ENCODE data around the gene CCER1.

Gene CCER1

DNA sequence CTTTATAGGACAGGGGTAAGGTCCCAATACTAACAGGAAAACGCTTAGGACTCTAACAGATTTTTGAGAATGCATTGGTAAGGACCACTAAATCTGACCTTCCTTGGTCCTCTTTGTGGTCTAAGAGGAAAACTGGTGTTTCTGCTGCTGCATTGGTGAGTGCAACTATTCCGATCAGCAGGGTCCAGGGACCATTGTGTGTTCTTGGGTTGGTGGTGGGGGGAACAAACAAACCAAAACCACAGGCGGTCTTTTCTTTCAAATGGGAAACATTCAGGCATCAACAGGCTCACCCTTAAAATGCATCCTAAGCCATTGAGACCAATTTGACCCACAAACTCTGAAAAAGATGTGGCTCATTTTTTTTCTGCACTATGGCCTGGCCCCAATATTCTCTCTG is 29.1 kb upstream of the CCER1 start:
- Histone ChIP-seq H2BK5ac (ENCODE audit: low read depth, low read length, poor library complexity) (no peak overlapping the region), H3K9me3 (ENCODE audit: insufficient read depth, low read depth, low read length) (peaks cover 2% of the 10 kb centered on the region), H2AK5ac (ENCODE audit: low read length) (no peak overlapping the region), H3K4me2 (ENCODE audit: low read length) (no peak overlapping the region), H3K14ac (ENCODE audit: low read length) (no peak overlapping the region), H3K4me3 (ENCODE audit: low read depth, low read length) (no peak overlapping the region), H4K8ac (ENCODE audit: low read depth, low read length) (no peak overlapping the region), H4K91ac (ENCODE audit: low read depth, low read length) (no peak overlapping the region), H3K4ac (ENCODE audit: low read depth, low read length) (no peak overlapping the region), H3K18ac (ENCODE audit: low read length) (no peak overlapping the region), H2BK120ac (ENCODE audit: insufficient read depth, low read length, poor library complexity) (no peak overlapping the region), H3K27me3 (ENCODE audit: insufficient read depth, low read length) (no peaks in the 10 kb centered on the region), H3K9ac (ENCODE audit: low read length) (no peak overlapping the region), H3K4me1 (ENCODE audit: control insufficient read depth in 1 of 2, insufficient read depth in 2 of 2, low read length in 2 of 2) (peaks cover 0 to under 1% of the 10 kb centered on the region in 2 experiments), H3K36me3 (ENCODE audit: control insufficient read depth in 1 of 2, insufficient read depth in 2 of 2, low read length in 2 of 2) (peaks cover 0 to 2% of the 10 kb centered on the region in 2 experiments), H4K12ac (ENCODE audit: low read depth, low read length) (no peak overlapping the region), H3K27ac (ENCODE audit: low read depth, low read length) (no peak overlapping the region), H3K23ac (ENCODE audit: low read length) (no peak overlapping the region), H3K79me2 (ENCODE audit: control insufficient read depth, insufficient read depth, low read length, poor library complexity) (no peaks in the 10 kb centered on the region), H2AFZ (ENCODE audit: insufficient read depth, low read length, poor library complexity) (no peak overlapping the region), H3K79me1 (ENCODE audit: low read length) (peaks cover 2% of the 10 kb centered on the region), H2BK12ac (ENCODE audit: low read length) (no peak overlapping the region)
- DNase-seq = no peak
- no CpG with 5 or more reads among the region's 3 CpGs for WGBS (ENCODE audit: extremely low coverage, insufficient coverage, insufficient read length)

DNA sequence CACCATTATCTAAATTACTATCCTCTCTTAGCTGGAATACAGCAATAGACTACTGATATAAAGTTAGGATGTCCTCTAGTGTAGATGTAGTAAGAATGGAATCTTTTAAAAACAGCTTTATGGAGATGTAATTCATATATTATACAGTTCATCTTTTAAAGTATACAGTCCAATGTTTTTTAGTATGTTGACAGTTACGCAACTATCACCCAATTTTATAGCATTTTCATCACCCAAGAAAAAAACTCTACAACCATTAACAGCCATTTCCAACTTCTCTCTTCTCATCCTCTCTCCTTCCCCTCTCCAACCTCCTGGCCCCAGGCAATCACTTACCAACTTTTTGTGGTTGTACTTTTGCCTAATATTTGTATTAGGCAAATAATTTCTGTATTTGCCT is 27.2 kb upstream of the CCER1 start:
- Histone ChIP-seq H4K12ac (ENCODE audit: low read depth, low read length) (no peak overlapping the region), H3K18ac (ENCODE audit: low read length) (no peak overlapping the region), H3K79me2 (ENCODE audit: control insufficient read depth, insufficient read depth, low read length, poor library complexity) (no peaks in the 10 kb centered on the region), H3K4me2 (ENCODE audit: low read length) (no peak overlapping the region), H4K91ac (ENCODE audit: low read depth, low read length) (no peak overlapping the region), H3K14ac (ENCODE audit: low read length) (no peak overlapping the region), H3K79me1 (ENCODE audit: low read length) (peaks cover 5% of the 10 kb centered on the region), H3K9me3 (ENCODE audit: insufficient read depth, low read depth, low read length) (peaks cover 2% of the 10 kb centered on the region), H2BK5ac (ENCODE audit: low read depth, low read length, poor library complexity) (no peak overlapping the region), H3K9ac (ENCODE audit: low read length) (no peak overlapping the region), H3K36me3 (ENCODE audit: control insufficient read depth in 1 of 2, insufficient read depth in 2 of 2, low read length in 2 of 2) (peaks cover 0 to 2% of the 10 kb centered on the region in 2 experiments), H2AFZ (ENCODE audit: insufficient read depth, low read length, poor library complexity) (no peak overlapping the region), H3K27ac (ENCODE audit: low read depth, low read length) (no peak overlapping the region), H2BK120ac (ENCODE audit: insufficient read depth, low read length, poor library complexity) (no peak overlapping the region), H2BK12ac (ENCODE audit: low read length) (no peak overlapping the region), H3K4me3 (ENCODE audit: low read depth, low read length) (no peak overlapping the region), H2AK5ac (ENCODE audit: low read length) (no peak overlapping the region), H3K27me3 (ENCODE audit: insufficient read depth, low read length) (no peaks in the 10 kb centered on the region), H3K23ac (ENCODE audit: low read length) (no peak overlapping the region), H3K4ac (ENCODE audit: low read depth, low read length) (no peak overlapping the region), H4K8ac (ENCODE audit: low read depth, low read length) (no peak overlapping the region), H3K4me1 (ENCODE audit: control insufficient read depth in 1 of 2, insufficient read depth in 2 of 2, low read length in 2 of 2) (peaks cover 0 to 2% of the 10 kb centered on the region in 2 experiments)
- no peak for DNase-seq
- no CpG with 5 or more reads among the region's 1 CpG for WGBS (ENCODE audit: extremely low coverage, insufficient coverage, insufficient read length)

DNA sequence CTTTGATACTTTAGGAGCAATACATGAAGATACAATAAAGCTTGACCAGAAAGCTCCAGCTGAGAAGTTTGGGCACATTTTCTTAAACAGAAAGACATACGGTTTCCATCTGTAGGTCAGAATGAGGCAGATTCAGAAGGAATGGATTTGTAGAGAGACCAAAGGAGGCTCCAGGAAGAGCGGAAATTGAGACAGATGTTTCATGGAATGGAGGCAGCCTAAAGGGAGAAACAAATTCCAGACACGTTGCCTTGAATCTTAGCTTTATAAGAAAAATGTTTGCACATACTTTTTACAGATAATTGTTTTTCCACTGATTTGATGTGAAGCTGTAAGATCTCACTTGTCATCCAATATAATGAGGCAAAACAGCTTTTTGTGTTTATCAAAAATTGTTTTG is 25.0 kb upstream of the CCER1 start:
- no peak overlapping the region for H3K18ac ChIP-seq (ENCODE audit: low read length)
- no peaks in the 10 kb centered on the region for H3K79me2 ChIP-seq (ENCODE audit: control insufficient read depth, insufficient read depth, low read length, poor library complexity)
- no peak overlapping the region for H2BK5ac ChIP-seq (ENCODE audit: low read depth, low read length, poor library complexity)
- H3K27ac ChIP-seq (ENCODE audit: low read depth, low read length) = peak overlapping the region; percentile 47
- H3K4ac ChIP-seq (ENCODE audit: low read depth, low read length) = no peak overlapping the region
- no peak overlapping the region for H3K4me3 ChIP-seq (ENCODE audit: low read depth, low read length)
- H2BK12ac ChIP-seq (ENCODE audit: low read length) = peak overlapping the region; percentile 84
- WGBS (ENCODE audit: extremely low coverage, insufficient coverage, insufficient read length) = no CpG with 5 or more reads among the region's 3 CpGs
- H3K23ac ChIP-seq (ENCODE audit: low read length) = no peak overlapping the region
- DNase-seq = peak in 1 of 2 donors; percentile 18
- no peak overlapping the region for H2AFZ ChIP-seq (ENCODE audit: insufficient read depth, low read length, poor library complexity)
- H3K27me3 ChIP-seq (ENCODE audit: insufficient read depth, low read length) = no peaks in the 10 kb centered on the region
- H3K4me2 ChIP-seq (ENCODE audit: low read length) = no peak overlapping the region
- H3K14ac ChIP-seq (ENCODE audit: low read length) = no peak overlapping the region
- H3K79me1 ChIP-seq (ENCODE audit: low read length) = peaks cover 5% of the 10 kb centered on the region
- peak overlapping the region; percentile 80 for H2BK120ac ChIP-seq (ENCODE audit: insufficient read depth, low read length, poor library complexity)
- no peak overlapping the region for H4K91ac ChIP-seq (ENCODE audit: low read depth, low read length)
- no peak overlapping the region for H3K9ac ChIP-seq (ENCODE audit: low read length)
- H3K36me3 ChIP-seq (ENCODE audit: control insufficient read depth in 1 of 2, insufficient read depth in 2 of 2, low read length in 2 of 2) = no peaks in the 10 kb centered on the region
- H4K8ac ChIP-seq (ENCODE audit: low read depth, low read length) = no peak overlapping the region
- no peak overlapping the region for H2AK5ac ChIP-seq (ENCODE audit: low read length)
- no peak overlapping the region for H4K12ac ChIP-seq (ENCODE audit: low read depth, low read length)
- H3K4me1 ChIP-seq (ENCODE audit: control insufficient read depth in 1 of 2, insufficient read depth in 2 of 2, low read length in 2 of 2) = peaks cover 0 to 2% of the 10 kb centered on the region in 2 experiments
- no peaks in the 10 kb centered on the region for H3K9me3 ChIP-seq (ENCODE audit: insufficient read depth, low read depth, low read length)

DNA sequence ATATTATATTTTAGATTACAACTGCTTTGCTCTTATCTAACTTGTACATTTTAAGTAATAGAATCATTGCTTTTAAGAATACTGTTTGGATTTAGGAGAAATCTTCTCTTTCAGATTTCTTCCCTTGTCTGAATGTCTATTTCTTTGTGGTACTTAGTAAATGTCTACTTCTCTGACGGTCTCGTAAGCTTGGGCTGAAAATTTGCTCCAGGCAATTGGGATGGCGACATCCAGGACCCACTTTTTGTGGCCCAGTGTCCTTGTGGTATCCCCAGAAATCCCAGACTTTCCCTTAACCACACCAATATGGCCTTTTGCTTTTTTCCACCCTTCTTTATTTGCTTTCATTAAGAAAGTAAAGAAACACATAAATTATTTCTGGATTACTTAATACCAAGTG is 24.0 kb upstream of the CCER1 start:
- Histone ChIP-seq H3K4me1 (ENCODE audit: control insufficient read depth in 1 of 2, insufficient read depth in 2 of 2, low read length in 2 of 2) (peaks cover 0 to 2% of the 10 kb centered on the region in 2 experiments), H4K8ac (ENCODE audit: low read depth, low read length) (no peak overlapping the region), H4K91ac (ENCODE audit: low read depth, low read length) (peak overlapping the region; percentile 90), H3K4me2 (ENCODE audit: low read length) (no peak overlapping the region), H2BK12ac (ENCODE audit: low read length) (peak overlapping the region; percentile 98), H3K18ac (ENCODE audit: low read length) (no peak overlapping the region), H3K27me3 (ENCODE audit: insufficient read depth, low read length) (no peaks in the 10 kb centered on the region), H3K14ac (ENCODE audit: low read length) (no peak overlapping the region), H3K9ac (ENCODE audit: low read length) (no peak overlapping the region), H3K79me2 (ENCODE audit: control insufficient read depth, insufficient read depth, low read length, poor library complexity) (no peaks in the 10 kb centered on the region), H3K4ac (ENCODE audit: low read depth, low read length) (peak overlapping the region; percentile 83), H2BK5ac (ENCODE audit: low read depth, low read length, poor library complexity) (peak overlapping the region; percentile 57), H3K36me3 (ENCODE audit: control insufficient read depth in 1 of 2, insufficient read depth in 2 of 2, low read length in 2 of 2) (no peaks in the 10 kb centered on the region), H3K27ac (ENCODE audit: low read depth, low read length) (no peak overlapping the region), H2AFZ (ENCODE audit: insufficient read depth, low read length, poor library complexity) (no peak overlapping the region), H3K79me1 (ENCODE audit: low read length) (peaks cover 5% of the 10 kb centered on the region), H3K4me3 (ENCODE audit: low read depth, low read length) (no peak overlapping the region), H2BK120ac (ENCODE audit: insufficient read depth, low read length, poor library complexity) (peak overlapping the region; percentile 91), H2AK5ac (ENCODE audit: low read length) (no peak overlapping the region), H3K23ac (ENCODE audit: low read length) (no peak overlapping the region), H4K12ac (ENCODE audit: low read depth, low read length) (peak overlapping the region; percentile 75), H3K9me3 (ENCODE audit: insufficient read depth, low read depth, low read length) (no peaks in the 10 kb centered on the region)
- DNase-seq = no peak
- WGBS (ENCODE audit: extremely low coverage, insufficient coverage, insufficient read length) = no CpG with 5 or more reads among the region's 3 CpGs
